Measurements from ENCODE around the gene RNMT.
A peak's percentile ranks its signal among the peaks of the same experiment; 100 is the strongest.

Gene RNMT

DNA sequence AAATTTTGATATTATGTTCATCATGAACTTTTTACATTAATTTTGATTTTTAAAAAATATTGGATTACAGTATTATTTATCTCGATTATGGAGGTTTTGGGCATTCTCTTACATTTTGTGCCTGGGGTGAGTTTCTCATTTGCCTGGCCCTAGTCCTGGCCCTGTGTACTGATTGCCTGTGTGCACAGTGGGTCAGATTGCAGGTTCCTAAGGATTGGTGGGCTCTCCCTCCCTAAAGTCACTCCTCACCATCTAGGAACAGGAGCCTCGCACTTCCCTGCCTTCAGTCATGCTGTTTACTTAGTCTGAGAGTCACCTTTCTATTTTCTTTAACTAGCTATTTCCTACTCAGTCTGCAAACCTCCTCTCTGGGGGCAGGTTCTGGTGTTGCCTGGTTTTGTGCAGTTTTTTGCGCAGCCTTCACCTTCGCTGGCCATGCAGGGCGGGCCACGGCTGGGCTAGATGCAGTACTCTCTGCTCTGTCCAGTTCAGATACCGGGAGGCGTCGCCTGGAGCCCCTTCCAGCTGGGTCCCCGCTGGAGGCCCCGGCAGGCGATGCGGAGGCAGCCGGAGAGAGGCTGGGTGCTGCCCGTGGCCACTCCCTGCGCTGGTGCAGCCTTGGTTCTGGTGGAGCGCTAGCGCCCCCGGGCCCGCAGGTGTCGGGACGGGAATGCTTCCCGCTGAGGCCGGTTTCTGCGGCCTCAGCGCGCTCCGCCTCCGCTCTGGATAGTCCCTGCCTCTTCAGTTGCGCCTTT lies 74.2 kb downstream of the RNMT start:
- TF ChIP-seq, protein P1, sequence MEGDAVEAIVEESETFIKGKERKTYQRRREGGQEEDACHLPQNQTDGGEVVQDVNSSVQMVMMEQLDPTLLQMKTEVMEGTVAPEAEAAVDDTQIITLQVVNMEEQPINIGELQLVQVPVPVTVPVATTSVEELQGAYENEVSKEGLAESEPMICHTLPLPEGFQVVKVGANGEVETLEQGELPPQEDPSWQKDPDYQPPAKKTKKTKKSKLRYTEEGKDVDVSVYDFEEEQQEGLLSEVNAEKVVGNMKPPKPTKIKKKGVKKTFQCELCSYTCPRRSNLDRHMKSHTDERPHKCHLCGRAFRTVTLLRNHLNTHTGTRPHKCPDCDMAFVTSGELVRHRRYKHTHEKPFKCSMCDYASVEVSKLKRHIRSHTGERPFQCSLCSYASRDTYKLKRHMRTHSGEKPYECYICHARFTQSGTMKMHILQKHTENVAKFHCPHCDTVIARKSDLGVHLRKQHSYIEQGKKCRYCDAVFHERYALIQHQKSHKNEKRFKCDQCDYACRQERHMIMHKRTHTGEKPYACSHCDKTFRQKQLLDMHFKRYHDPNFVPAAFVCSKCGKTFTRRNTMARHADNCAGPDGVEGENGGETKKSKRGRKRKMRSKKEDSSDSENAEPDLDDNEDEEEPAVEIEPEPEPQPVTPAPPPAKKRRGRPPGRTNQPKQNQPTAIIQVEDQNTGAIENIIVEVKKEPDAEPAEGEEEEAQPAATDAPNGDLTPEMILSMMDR (IDR thresholded peaks at IDR 0.05): no peak
- Histone ChIP-seq H3K4me3 (peak overlapping the region; percentile 60), H3K27ac (no peak overlapping the region)
- no peak for DNase-seq (ENCODE audit: low spot score)

DNA sequence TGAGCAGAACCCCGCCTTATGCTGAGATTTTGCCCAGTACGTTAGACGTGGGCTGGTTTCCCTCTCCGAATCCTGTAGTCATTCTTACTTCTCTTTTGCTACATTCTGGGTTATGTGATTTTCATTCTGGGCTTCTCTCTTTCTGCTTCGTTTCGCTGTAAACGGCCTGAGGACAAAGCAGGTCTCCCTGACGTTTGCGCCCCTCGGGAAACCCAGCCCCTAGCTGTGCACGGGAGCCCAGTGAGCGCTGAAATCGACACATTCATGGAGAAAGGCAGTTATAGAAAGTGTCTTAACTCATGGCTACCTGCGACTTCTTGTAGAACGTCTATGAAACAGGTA lies 74.8 kb downstream of the RNMT start:
- H3K27ac ChIP-seq: no peak overlapping the region
- no peak for DNase-seq (ENCODE audit: low spot score)
- TF ChIP-seq, protein P1 (IDR thresholded peaks at IDR 0.05): no peak
- peak overlapping the region; percentile 60 for H3K4me3 ChIP-seq

DNA sequence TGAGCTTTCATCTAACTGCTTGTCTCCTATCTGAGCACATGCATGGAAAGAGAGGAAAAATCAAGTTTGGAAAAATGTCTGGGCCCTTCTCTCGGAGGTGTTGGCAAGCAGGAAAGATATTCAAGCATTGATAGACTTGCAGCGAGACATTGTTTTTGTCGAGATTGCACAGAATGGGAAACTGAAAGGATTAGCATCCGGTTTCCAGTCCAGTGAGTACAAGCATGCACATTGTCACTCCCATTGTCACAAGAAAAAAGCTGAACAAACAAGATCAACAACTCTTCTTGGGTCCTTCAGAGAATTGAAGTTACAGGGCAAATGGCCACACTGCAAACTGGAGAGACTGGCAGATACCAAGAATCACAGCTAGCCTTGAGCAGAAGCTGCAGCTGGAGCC lies 77.8 kb downstream of the RNMT start:
- no peak overlapping the region for H3K4me3 ChIP-seq
- H3K27ac ChIP-seq: no peak overlapping the region
- no peak for DNase-seq (ENCODE audit: low spot score)
- TF ChIP-seq, protein P1 (IDR thresholded peaks at IDR 0.05): no peak

DNA sequence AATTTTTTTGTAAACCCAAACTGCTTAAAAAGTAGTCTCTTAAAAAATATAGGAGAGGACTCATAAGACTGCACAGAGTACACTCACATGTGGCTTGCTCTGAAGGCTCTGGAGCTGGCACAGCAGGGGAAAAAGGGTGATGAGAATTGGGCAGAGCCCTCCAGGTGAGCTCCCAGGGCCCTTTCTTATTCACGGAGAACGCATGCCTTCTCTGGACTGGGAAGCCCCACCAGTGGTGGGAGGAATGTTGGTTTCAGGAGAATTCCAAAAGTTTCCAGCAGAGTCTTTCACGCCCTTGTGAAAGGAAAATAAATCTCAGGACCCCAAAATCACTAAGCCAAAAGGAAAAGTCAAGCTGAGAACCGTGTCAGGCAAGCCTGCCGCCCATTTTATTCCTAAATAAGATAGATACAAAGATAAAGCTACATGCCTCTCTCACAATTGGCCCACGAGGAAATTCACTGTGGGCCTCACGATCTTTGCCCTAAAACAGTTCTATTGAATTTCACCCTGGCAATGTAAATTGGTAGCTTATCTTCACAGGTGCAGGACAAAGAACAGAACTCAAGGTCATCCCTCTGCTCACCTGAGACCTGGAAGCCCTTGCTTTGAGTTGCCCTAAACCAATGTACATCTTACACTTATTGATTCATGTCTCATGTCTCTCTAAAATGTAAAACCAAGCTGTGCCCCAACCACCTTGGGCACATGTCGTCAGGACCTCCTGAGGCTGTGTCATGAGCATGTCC lies 82.0 kb downstream of the RNMT start:
- Histone ChIP-seq H3K4me3 (no peak overlapping the region), H3K27ac (no peak overlapping the region)
- DNase-seq (ENCODE audit: low spot score): no peak
- TF ChIP-seq, protein P1 (IDR thresholded peaks at IDR 0.05): no peak

DNA sequence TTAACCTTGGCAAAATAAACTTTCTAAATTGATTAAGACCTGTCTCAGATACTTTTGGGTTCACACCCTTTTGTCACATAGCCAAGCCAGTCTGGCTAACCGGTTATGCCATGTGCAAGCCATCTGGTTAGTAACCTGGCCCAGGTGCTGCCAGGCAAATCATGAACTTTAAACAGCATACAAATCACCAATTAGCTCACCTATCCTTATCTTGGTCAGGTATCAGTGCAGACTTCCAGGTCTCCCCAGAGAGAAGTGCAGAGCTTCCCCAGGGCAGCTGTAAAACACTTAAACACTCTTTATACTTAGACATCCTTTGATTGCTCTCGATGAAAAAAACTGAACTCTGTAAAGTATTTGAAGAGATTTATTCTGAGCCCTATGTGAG lies 82.6 kb downstream of the RNMT start:
- H3K4me3 ChIP-seq: no peak overlapping the region
- DNase-seq (ENCODE audit: low spot score): no peak
- no peak overlapping the region for H3K27ac ChIP-seq
- TF ChIP-seq, protein P1 (IDR thresholded peaks at IDR 0.05): no peak

DNA sequence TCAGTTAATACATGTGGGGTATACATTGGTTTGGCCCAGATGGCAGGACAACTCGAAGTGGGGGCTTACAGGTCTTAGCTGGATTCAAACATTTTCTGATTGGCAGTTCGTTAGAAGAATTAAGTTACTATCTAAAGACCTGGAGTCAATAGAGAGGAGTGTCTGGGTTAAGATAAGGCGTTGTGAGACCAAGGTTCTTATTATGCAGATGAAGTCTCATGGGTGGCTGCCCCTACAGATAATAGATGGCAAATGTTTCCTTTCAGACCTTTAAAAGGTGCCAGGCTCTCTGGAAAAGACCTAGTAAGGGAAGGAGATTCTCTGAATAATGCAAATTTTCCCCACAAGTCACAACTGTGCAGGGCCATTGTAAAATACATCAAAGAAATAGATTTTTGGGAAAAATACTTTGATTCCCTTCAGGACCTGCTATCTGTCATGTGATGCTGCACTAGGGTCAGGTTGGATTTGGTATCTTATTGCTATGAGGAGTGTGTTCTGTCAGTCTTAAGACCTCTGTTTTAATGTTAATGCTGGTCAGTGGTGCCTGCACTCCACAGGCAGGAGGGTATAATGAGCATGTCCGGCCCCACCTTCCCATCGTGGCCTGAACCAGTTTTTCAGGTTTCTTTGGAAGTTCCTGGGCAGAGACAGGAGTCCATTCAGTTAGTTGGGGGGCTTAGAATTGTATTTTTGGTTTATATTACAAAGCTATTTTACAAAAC lies 83.2 kb downstream of the RNMT start:
- Histone ChIP-seq H3K4me3 (no peak overlapping the region), H3K27ac (no peak overlapping the region)
- no peak for DNase-seq (ENCODE audit: low spot score)
- TF ChIP-seq, protein P1 (IDR thresholded peaks at IDR 0.05): no peak

All from coronary artery (tissue), 2 donors.